NK-92 (cell line): ENCODE results near the gene ALK.

Experiments
- DNase-seq: peaks from one replicate; lab custom pipeline; 2025; ENCODE audit not compliant: unreplicated experiment; lab: John Stamatoyannopoulos, UW

The ALK gene

DNA sequence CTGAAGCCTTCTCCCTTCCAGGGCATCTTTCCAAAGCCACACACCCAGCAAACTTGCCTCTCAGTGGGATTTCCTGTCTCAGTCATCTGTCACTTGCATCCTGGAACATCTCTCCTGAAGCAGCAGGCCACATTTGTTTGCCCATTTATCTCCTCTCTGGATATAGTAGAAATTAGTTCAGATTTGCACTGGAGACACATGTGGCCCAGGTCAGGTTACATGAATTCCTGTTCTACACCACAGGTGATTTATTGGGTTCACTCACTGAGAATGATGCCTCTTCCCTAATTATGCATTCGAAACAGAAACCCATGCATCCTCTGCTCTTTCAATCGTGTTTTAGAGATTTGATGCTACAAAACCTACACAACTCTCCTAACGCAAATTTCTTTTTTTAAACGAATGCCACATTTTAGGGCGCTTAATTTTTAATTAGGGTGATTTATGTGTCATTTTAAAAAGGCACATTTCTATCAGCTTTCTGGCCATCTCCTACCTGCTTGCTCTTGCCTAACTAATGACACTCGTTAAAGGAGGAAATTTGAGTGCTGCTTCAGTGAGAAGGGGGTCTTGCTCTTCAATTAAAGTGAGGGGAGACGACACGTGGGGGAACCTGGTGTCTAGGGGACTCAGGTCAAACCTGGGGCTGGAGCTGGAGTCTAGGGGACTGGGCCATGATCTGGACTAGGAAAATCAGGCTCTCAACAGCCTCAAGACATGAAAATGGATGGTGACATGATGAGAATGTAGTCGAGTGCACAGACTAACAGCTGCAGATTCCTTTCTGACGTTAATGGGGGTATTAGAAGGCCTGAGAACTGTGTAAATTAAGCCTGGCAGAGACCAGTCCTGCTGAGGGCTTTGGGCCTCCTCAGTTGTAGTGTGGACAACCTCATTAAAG lies 584.8 kb downstream of the ALK start:
- DNase-seq: no peak

DNA sequence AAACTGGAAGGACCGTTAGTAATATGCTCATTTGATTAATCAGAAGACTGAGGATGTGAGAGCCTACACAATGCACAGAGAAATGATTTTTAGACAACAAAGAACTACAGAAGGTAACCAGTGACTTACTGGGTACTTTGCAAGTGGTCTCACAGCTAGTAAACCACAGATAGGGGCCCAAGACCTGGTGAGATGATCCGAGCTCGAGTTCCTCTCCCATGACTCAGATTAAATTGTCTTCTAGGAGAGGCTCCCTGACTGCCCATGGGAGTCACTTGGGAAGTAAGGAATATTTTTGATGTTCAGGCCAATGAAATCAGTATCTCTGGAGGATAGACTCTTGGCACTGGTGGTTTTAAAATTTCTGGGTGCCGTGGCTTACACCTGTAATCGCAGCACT lies 586.0 kb downstream of the ALK start:
- DNase-seq: no peak

DNA sequence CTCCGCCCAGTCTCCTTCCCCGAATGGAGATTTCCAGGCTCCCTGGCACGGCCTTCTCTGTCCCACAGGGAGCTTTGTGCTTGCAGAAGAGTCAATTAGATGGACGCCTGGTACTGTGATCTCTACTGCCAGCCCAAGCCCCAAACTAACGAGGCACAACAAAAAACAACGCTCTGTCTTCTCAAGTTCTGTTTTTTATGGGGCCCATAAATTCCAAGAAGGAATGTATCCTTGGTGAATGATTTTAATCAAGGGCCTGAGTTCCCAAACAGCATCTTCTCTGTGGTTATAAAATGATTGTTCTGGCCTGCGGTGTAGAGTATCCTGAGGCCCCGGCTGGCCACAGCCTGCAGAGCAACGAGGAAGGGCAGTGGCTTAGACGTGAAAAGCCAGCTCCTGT lies 586.7 kb downstream of the ALK start:
- no peak for DNase-seq

DNA sequence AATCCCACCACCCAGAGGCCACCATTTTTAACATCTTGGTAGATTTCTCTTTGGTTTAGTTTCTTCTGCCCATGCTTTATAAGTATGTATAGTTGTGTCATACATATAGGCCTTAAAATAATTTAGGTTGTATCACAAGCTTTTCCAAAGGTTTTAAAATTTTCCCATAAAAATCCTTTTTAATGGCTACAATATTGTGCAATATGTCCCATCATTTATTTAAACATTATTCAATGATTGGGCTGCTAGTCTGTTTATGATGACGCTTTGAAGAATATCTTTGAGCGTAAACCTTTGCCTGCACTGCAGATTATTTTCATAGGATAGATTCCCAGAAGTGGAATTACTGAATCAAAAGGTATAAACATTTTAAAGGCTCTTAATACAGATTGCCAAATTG lies 588.8 kb downstream of the ALK start:
- DNase-seq: no peak

DNA sequence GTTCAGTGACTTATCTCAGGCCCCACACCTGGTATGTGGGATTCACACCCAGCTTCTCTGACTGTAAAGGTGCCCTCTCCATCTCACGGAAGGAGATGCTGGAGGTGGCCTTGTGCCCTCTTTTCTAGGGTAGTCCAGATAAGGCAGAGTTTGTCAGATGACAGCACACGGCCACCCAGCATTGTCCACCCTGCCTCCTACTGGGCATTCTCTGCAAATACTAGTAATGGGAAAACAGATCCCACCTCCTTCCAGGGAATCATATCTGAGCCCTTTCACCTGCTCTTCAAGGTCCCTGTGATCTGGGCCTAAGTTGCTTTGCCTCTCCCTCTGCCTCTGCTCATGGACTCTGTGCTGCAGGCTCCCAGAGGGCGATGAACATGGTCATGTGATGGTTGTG lies 591.5 kb downstream of the ALK start:
- no peak for DNase-seq

DNA sequence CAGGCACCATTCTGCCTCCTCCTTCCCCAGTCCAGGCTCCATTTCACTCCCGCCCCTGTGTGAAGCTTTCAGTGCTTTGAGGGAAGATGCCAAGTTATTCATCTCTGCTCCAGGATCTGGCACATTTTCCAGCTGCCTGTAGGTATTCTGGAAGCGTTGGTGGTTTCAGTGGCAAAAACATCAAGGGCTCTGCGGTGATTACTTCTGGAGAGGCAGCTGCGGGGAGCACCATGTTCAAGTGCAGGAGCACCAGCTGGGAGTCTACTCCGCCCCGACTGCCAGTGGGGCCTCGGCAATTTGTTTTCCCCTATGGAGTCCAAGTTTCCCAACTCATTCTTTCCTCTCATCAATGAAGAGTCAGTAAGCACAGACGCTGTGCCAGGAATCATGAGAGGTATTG lies 594.5 kb downstream of the ALK start:
- DNase-seq: no peak

DNA sequence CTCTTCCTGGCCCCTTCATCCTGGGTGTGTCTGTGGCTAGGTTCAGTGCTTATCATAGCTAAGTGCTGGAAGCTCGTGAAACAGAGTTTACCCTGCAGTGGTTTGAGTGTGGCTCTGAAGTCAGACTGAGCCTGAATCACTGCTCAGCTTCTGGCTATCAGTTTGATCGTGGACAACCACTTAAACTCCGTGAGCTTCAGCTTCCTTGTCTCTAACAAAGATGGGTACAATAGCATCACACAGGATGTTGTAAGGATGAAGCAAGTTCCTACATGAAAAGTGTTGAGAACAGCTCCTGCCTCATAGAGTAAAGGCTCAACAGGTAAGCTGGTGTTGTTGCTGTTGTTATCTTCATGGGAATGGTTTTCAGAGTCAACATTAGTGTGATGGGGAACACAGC lies 595.8 kb downstream of the ALK start:
- DNase-seq: no peak

DNA sequence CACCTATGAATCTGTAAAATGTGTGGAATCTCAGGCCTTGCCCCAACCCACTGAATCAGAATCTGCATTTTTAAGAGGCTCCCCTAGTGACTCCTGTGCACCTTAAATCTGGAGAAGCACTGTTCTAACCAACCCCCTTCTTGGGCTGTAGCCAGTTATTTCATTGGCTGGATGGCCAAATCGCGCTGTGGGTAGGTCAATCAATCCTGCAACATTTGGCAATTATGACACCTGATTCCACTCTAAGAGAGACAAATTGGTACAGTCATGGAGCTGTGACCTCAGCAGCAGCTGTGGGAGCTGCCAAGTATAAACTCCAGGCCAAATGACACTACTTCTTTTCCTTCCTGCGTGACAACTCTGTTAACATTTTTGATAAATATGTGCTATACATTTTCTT lies 597.4 kb downstream of the ALK start:
- DNase-seq: no peak

DNA sequence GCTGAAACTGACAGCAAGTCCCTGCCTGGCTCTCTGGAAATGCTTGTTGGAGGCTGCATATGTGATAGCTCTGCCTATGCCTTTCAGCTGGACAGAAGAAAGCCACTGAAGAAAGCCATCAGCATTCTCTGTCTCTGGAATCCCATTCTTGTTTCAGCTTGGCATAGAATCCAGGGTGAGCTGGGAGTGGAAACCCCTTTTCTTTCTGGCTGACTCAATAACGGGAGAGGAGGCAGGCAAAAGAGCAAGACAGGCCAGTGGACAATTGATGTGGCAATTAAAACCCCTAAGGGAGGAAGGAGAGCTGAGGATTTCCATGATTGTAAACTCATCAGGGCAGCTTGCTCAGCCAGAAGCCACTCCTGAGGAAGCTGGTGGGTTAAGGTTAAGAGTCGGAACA lies 598.1 kb downstream of the ALK start:
- DNase-seq: no peak

DNA sequence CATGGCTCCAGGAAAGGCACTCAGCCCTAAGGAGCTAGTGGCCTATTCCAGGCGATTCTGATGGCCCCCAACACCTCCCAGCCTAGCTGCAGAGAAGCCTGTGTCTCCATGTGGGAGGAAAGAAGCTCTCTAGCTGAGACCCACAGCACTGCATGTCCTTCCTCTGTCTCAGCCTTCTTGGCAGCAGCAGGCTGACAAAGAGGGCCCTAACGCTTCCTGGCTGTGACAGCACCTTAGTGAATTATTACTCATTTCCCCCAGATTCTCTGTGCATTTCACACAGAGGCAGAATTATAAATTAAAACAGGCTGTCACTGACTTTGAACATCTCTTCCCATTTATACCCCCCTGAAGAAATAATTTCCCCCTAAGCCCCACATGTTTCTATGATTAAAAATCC lies 599.4 kb downstream of the ALK start:
- no peak for DNase-seq

DNA sequence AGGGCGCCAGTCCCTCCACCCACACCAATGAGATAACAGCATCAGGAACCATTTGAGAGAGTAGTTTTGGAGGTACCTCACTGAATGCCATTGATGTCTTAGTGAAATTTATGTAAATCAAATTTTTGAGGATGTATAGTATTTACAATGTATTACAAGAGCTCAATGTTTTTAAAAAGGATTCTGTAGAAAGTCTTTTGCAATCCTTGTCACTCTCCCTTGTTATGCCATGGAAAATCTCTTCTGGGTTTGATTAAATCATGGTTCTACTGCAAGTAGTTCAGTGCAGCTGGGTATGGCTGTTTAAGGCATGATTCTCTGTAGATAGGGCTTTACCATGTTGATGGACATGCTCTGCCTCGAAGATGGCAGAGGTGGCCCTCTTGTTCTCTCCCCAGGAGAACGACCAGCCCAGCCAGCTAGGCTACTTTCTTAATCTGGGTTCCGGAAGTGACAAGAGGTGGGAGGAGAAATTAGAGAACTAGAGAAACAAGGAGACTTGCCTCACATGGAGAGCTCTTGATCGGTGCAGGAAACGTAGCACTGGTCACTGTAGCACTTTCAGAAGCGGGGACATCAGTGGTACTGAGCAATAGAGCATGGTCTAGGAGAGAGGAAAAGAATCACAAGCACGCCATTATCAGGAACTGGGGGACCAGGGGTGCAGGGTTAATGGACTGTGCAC lies 603.4 kb downstream of the ALK start:
- DNase-seq: no peak

DNA sequence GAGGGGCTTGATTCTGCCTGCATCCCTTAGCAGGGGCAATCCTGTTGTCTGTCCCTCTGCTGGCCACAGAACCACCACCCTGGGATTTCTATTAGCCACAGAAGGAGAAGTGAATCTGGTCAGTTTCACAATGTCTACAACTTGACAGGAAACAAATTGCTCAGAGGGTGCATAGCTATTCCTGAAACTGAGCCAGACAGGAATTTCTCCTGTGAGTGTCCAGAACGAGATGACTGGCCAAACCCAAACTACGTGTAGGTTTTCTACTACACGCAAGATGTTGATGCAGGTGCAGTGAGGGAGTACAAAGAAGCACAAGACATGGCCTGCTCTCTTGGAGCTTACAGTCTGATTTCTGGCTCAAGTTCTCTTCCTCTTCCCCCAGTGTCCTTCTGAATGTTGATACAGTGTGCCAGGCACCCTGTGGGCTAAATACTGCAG lies 604.3 kb downstream of the ALK start:
- no peak for DNase-seq

DNA sequence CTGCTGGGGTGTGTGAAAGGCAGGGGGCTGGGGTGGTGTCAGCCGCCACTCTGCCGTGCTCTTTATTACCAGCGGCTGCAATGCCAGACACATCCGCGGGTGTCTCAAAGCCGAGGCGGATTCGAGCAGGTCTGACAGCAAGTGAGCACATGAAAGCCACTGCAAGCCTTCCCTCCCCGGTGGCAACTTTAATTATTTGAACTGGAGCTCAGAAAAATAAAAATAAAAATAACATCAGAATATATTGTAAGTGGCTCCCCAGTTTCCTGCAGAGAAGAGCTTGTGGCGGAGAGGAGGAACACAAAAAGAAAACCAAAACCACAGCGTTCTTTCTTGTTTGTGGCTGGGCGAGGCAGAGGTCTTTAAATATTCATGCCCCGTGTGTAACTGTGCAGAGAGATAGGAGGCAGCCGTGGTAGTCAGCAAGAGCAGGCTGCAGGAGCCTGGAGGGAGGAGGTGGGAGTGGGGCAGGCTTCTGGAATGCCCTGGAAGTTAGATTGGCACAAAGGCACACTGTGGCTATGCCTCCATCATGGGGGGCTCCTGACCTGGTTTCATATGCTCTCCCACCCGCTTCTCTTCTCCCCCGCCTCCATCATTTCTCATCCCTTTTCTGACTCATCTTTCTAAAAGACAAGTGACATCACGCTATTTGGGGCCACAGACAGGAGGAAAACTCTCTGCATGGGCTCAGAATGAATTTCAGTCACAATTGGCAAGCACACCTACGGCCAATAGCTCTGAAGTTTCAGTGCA lies 606.4 kb downstream of the ALK start:
- DNase-seq: no peak

DNA sequence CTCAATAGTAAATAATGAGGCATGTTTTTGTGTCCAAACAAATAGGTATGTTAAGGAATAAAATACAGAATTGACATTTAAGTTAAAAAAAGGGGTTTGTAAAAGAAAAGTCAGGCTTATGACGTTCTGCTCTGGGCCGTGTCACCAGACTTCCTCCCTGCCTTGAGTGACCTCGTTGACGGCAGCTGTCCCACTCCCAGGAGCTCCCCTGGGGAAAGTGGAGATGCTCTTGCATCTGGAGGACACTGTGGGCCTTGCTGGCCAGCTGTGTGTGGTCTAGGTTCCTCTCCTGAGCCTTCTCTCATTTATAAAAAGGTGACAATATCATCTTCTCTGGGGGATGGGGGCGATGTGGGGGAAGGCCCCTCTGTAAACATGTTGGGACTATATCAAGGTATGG lies 609.9 kb downstream of the ALK start:
- DNase-seq: no peak

DNA sequence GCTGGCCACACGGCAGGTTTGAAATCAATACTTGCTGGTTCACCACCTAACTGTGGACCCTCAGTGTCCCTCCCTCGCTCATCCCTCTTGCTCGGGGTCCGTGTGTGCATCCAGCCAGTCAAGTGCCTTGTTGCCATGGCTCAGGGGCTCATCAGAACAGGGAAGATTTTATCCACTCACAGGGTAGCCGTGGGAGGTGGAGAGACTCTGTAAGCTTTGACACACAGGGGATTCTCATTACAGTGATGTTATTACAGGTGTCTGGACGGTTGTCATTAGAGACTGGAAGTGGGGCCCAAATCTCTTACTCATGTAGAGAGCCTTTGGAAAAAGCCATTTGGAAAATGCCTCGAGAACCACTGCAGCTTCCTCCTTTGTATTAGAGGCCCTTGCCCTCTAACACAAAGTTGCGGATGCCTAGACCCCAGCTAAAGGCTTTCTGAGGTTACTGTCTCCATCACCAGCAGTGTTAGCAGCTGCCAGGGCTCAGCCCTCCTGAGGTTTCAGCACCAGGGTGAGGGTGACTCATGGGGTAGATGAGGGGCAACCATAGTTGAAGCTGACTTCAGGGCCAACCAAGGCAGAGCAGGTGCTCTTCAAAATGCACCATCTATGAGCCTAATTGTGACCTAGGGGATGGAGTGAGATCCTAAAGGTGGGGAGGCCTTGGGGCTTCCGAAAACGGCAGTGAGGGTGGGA lies 610.6 kb downstream of the ALK start:
- no peak for DNase-seq

DNA sequence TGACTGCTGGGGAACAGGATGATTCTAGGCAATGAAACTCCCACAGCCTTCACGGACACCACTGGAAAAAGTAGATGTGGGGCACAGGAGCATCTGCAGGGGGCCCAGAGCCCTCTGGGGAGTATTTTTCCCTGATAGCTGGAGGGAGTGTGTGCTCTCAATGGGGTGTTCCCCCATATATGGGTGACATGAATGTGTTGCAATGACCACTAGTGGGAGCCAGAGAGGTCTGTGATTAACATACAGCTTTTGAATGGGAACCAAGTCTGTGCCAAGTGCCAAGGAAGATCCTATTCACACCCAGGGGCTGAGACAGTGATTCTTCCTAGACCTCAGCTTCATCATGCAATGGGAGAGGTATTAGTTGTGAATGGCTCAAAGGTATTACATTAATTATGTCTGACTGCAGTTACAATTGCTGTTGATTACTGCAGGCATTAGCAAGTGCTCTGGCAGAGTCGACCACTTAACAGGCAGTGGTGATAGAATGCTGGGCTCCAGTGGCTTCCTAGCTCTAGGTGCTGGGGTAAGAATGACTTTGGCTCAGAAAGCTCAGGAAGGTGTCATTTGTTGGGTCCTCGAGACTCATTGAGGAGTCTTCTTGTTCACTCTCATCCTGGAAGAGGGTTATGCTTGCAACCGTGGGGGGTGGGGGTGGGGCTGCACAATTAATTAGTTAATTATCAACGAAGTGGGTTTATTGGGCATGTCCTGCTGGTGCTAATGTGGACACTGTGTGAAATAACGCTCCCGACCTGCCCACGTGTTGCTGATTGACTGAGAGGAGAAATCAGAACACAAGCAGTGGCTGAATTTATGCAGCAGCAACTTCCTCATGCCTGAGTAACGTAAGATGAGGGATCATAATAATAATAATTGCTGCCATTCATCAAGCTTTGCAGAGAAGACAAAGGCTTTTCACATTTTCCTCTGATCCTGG lies 612.0 kb downstream of the ALK start:
- DNase-seq: no peak

DNA sequence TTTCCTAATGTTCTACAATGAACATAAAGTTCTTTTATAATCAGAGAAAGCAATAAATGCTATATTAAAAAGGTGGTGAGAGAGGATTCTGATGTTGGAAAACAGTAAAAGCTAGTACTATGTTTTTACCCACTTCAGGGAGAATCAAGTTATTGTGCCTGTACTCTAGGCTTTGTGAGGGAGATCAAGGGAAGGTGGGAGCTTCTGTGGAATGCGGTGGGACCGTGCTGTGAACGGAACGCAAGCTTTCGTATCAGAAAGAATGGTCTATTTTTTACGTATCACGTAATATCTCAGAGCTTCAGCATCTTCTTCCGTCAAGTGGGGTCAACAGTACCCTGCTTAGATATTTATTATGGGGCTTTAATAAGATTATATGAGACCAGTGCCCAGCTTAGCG lies 613.0 kb downstream of the ALK start:
- no peak for DNase-seq

DNA sequence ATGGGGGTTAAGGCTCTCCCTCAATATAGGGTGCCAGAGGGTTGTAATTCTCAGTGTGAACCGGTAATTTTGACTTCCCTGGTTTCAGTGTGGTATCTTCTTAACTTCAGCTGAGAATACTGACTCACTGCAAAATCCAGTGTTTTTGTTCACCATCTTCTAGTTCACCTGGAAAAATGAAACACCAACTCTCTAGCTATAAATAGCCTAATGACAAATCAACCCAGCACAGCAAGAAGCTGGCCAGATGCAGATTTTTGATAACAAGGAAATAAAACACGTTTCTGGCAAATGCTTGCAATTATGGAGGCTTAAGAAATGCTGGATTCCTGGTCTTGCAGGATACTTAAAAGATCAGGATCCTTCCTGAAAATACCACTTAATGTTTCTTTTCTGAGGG lies 613.9 kb downstream of the ALK start:
- no peak for DNase-seq

DNA sequence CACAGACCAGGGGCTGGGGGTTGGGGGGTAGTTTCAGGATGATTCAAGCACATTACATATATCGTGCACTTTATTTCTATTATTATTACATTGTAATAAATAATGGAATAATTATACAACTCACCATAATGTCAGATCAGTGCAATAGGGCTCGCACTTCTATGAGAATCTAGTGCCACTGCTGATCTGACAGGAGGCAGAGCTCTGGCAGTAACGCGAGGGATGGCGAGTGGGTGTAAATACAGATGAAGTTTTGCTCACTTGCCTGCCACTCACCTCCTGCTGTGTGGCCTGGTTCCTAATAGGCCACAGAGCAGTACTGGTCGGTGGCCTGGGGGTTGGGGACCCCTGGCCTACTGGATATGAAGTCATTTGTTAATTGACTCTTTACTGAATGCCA lies 615.6 kb downstream of the ALK start:
- DNase-seq: no peak

DNA sequence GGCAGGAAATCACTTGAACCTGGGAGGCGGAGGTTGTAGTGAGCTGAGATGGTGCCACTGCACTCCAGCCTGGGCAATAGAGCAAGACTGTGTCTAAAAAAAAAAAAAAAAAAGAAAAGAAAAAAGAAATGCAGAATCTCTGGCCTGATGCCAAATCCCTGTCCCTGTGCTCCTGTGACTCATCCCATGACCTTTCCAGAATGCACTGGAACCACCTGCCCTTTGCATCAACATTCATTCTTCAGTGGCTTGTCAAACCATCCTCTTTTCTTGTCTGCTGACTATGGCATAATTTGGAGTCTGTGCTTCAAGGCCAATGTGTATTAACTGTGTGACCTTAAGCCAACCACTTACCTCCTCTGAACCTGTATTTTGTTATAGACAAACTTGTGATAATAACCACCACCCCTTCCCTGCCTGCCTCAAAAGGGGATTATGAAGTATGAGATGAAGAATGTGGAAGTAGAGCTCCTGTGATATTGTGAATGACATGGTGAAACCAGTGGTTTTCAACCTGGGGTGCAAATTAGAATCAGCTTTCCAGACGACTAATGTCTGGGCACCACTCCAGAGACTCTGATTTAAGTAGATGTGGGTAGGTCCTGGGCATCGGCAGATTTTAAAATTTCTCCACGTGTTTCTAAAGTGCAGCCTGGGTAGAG lies 616.9 kb downstream of the ALK start:
- no peak for DNase-seq
